Measurements from ENCODE around the gene OIT3. TPM values are rescaled to one million over a fixed set of nuclear protein-coding genes. Genes with fewer than 3 reads are reported as not detected.

The OIT3 gene
- total RNA-seq, 4 donors from 2014 or later, result not detected

- Histone ChIP-seq H3K27ac (no peak overlapping the region), H3K9me3 (no peaks in the 10 kb centered on the region), H3K4me3 (no peak overlapping the region), H3K27me3 (no peaks in the 10 kb centered on the region), H3K4me1 (no peaks in the 10 kb centered on the region), H3K36me3 (peaks cover 0 to 41% (median 5%) of the 10 kb centered on the region in 3 donors)
- DNase-seq (ENCODE audit: low spot score in 2 of 2), result no peak
- TF ChIP-seq, protein P1, sequence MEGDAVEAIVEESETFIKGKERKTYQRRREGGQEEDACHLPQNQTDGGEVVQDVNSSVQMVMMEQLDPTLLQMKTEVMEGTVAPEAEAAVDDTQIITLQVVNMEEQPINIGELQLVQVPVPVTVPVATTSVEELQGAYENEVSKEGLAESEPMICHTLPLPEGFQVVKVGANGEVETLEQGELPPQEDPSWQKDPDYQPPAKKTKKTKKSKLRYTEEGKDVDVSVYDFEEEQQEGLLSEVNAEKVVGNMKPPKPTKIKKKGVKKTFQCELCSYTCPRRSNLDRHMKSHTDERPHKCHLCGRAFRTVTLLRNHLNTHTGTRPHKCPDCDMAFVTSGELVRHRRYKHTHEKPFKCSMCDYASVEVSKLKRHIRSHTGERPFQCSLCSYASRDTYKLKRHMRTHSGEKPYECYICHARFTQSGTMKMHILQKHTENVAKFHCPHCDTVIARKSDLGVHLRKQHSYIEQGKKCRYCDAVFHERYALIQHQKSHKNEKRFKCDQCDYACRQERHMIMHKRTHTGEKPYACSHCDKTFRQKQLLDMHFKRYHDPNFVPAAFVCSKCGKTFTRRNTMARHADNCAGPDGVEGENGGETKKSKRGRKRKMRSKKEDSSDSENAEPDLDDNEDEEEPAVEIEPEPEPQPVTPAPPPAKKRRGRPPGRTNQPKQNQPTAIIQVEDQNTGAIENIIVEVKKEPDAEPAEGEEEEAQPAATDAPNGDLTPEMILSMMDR (IDR thresholded peaks at IDR 0.05), result peak in 2 of 5 experiments; percentile 21 to 30
- TF ChIP-seq POLR2A (IDR thresholded peaks at IDR 0.05), result no peak
- 64 to 71% methylated on average over 3 of the region's 3 CpGs for WGBS, 2 donors
Observed at GRCh38 chr10:72875250-72876055, 18.1 kb upstream of the OIT3 start.

- Histone ChIP-seq H3K27me3 (no peaks in the 10 kb centered on the region), H3K36me3 (peaks cover 0 to 24% (median 4%) of the 10 kb centered on the region in 3 donors), H3K4me3 (no peak overlapping the region), H3K4me1 (no peaks in the 10 kb centered on the region), H3K9me3 (no peaks in the 10 kb centered on the region), H3K27ac (no peak overlapping the region)
- WGBS, 2 donors, result 99 to 100% methylated on average over 2 of the region's 2 CpGs
- TF ChIP-seq POLR2A (IDR thresholded peaks at IDR 0.05), result no peak
- no peak for TF ChIP-seq EP300 (IDR thresholded peaks at IDR 0.05)
- TF ChIP-seq, protein P1 (IDR thresholded peaks at IDR 0.05), result no peak
- DNase-seq (ENCODE audit: low spot score in 2 of 2), result no peak
Observed at GRCh38 chr10:72879245-72879644, 14.3 kb upstream of the OIT3 start.

GRCh38 chr10:72881291-72881690 lies 12.2 kb upstream of the OIT3 start:
- H3K27ac ChIP-seq, result no peak overlapping the region
- no peak overlapping the region for H3K4me3 ChIP-seq
- H3K36me3 ChIP-seq, result peaks cover 0 to 36% (median 4%) of the 10 kb centered on the region in 3 donors
- TF ChIP-seq POLR2A (IDR thresholded peaks at IDR 0.05), result no peak
- TF ChIP-seq, protein P1 (IDR thresholded peaks at IDR 0.05), result no peak
- no peak for TF ChIP-seq EP300 (IDR thresholded peaks at IDR 0.05)
- H3K9me3 ChIP-seq, result no peaks in the 10 kb centered on the region
- H3K4me1 ChIP-seq, result no peaks in the 10 kb centered on the region
- DNase-seq (ENCODE audit: low spot score in 2 of 2), result no peak
- WGBS, 2 donors, result 95 to 99% methylated on average over 2 of the region's 2 CpGs
- H3K27me3 ChIP-seq, result no peaks in the 10 kb centered on the region

GRCh38 chr10:72883861-72884260 lies 9.7 kb upstream of the OIT3 start:
- Histone ChIP-seq H3K4me1 (no peaks in the 10 kb centered on the region), H3K36me3 (peaks cover 0 to 43% (median 4%) of the 10 kb centered on the region in 3 donors), H3K27me3 (no peaks in the 10 kb centered on the region), H3K27ac (no peak overlapping the region), H3K4me3 (no peak overlapping the region), H3K9me3 (no peaks in the 10 kb centered on the region)
- TF ChIP-seq EP300 (IDR thresholded peaks at IDR 0.05), result no peak
- WGBS, 2 donors, result 92 to 93% methylated on average over 2 of the region's 2 CpGs
- DNase-seq (ENCODE audit: low spot score in 2 of 2), result no peak

DNA sequence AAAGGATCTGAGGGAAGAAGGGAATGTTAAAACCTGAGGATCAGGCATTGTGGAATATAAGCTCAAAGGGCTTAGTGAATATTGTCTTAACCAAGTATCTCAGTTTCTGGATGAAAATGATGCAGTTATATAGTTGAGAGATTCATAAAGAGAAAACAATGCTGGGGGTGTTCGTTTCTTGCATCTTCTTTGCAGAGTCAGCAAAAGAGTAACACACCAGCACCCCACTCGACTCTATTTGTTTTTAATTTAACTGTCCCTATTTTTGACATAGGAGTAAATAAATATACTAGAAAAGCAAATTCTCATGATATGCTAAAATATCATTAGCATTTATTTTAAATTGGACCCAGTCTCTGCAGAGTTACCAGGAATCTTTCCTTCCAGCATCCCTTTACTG lies 7.6 kb upstream of the OIT3 start:
- no peak for TF ChIP-seq POLR2A (IDR thresholded peaks at IDR 0.05)
- TF ChIP-seq EP300 (IDR thresholded peaks at IDR 0.05), result no peak
- TF ChIP-seq, protein P1 (IDR thresholded peaks at IDR 0.05), result no peak

More for the DNA sequence above, 7.6 kb upstream of the OIT3 start:
- Histone ChIP-seq H3K27ac (no peak overlapping the region), H3K4me1 (no peaks in the 10 kb centered on the region), H3K27me3 (no peaks in the 10 kb centered on the region), H3K36me3 (peaks cover 0 to 39% (median 4%) of the 10 kb centered on the region in 3 donors), H3K9me3 (no peaks in the 10 kb centered on the region), H3K4me3 (no peak overlapping the region)
- WGBS, 2 donors, result 69 to 77% methylated on average over 2 of the region's 2 CpGs
- no peak for DNase-seq (ENCODE audit: low spot score in 2 of 2)

All from tibial nerve (tissue), 4 donors.